GM12872 (cell line): ENCODE results near the gene HPCA.
A peak's percentile ranks its signal among the peaks of the same experiment; 100 is the strongest.

Experiments
- TF ChIP-seq, protein P1 (sequence below): IDR thresholded peaks from 3 replicates; pipeline ENCODE4 v1.5.1; 2011; ENCODE audit warnings: low read depth, mild to moderate bottlenecking, low read length, moderate library complexity; ENCODE audit not compliant: insufficient read depth

HPCA gene

DNA sequence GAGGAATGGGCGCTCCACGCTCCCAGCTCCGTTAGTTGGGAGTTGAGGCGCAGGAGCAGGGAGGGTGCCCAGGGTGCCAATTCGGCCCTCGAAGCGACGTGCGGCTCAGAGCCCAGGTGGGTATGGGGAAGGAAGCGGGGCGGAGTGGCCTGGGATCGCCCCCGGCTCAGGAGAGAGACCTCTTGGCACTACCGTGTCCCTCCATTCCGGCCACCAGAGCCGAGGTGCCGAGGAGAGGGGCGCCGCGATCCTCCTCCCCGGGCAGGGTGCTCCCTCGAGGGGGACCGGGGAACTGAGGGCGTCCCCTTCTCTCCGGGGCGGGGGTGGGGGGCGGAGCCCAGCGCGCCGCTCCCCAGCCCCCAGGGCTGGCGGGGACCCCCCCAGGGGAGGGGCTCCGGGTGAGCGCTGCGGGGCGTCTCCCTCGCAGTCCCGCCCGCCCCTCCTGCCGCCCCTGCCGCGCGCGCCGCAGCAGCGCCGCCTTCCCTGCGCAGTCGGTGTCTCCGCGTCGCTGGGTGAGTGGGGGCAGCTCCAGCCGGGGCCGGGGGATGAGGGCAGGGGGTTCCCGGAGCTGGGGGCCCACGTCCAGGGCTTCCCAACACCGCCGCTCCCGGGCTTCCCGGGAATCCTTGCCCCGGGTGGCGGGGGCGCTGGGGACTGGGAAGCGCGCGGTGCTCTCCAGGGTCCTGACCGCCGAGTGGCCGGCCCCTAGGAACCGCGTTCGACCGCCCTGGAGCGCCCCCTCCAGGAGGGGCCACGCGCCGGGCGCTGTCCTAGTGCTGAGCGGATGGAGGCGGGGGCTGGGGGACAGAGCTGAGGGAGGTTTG lies at the start of gene HPCA:
Gene HPCA, plus strand, starts transcription at position 488 of the 824 bp plus-strand sequence. CDS start 2,408 bp downstream, outside the sequence.
- TF ChIP-seq, protein P1, sequence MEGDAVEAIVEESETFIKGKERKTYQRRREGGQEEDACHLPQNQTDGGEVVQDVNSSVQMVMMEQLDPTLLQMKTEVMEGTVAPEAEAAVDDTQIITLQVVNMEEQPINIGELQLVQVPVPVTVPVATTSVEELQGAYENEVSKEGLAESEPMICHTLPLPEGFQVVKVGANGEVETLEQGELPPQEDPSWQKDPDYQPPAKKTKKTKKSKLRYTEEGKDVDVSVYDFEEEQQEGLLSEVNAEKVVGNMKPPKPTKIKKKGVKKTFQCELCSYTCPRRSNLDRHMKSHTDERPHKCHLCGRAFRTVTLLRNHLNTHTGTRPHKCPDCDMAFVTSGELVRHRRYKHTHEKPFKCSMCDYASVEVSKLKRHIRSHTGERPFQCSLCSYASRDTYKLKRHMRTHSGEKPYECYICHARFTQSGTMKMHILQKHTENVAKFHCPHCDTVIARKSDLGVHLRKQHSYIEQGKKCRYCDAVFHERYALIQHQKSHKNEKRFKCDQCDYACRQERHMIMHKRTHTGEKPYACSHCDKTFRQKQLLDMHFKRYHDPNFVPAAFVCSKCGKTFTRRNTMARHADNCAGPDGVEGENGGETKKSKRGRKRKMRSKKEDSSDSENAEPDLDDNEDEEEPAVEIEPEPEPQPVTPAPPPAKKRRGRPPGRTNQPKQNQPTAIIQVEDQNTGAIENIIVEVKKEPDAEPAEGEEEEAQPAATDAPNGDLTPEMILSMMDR: peak; percentile 47; the same call in 2 of the 3 replicates

DNA sequence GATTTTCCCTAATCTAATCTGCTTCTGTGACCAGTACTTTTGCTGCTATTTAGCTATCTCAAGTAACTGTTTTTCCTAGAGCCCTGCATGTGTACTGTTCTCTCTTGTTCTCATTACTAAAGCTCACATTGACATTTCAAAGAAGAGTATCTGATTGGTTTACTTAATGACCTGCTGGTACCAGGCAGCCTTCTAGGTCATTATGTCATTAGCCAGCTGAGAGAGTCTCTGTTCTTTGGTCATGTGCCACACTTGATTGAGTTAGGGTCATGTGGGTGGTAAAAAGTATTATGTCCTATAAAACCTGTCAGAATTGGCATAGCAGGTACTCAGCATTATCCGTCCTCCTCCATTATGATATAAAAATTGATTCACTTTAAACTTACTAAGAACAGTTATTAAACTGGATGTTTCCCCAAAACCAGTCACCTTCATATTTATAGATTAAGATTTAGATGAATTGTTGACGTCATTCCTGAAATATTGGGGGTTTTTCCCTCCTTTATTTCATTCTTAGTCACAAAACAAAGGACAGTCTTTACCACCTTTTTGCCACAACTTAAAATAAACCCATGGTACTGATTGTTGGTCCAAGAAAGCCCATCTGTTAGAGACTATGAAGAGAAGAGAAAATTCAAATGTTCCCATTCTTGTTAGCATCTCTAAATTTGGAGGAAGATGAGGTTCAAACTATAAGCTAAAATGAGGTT lies 37.8 kb upstream of the HPCA start:
- TF ChIP-seq, protein P1: no peak

DNA sequence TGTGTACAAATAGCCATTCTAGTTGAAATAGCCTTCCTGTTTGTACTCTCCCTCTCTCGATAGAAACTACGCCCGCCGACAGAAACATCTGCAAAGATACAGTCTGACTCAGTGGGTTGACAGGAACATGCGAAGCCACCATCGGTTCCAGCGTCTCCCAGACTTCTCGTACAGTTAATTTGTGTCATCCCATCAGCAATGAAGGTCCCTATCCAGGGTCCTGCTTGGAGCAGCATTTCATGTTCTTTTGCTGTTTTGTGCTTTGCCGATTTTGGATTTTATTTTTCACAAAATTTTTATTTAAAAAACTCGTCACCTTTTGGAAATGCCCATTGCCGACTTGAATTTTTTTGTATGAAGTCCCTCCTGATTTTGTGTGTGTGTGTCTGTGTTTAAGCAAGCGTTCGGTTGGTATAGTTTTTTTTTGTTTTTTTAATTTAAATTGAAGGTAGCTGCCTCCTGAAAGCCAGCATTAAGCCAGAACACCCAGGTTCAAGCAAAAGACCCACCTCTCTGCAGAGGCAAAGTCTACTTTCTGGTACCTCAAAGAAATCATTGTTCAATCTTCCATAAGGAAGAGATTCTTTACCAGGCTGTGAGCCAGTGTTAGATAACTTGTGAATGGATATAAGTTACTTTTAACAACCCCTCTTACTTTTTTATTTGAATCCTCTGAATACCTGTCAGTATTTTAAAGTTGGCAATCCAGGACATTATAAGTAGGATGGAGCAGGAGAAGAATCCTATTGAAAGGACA lies 30.3 kb upstream of the HPCA start:
- TF ChIP-seq, protein P1: no peak

DNA sequence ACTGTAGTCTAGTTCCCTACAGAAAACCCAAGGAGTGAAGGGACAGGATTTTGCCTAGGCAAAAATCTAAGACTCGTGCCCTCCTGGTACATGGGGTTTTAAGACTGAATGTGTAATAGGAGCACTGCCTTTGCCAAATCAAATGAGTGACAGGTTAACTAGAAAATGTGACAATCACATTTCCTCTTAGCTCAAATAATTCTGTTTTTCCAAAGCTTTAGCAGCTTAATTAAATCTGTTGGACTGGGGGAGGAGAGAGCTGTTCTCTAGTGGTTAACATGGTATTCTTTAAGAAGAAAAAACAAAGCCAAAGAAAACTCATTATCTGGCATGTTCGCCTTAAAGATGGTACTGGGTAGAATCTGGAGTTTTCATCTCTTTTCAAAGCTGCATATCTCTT lies 28.2 kb upstream of the HPCA start:
- TF ChIP-seq, protein P1: no peak

DNA sequence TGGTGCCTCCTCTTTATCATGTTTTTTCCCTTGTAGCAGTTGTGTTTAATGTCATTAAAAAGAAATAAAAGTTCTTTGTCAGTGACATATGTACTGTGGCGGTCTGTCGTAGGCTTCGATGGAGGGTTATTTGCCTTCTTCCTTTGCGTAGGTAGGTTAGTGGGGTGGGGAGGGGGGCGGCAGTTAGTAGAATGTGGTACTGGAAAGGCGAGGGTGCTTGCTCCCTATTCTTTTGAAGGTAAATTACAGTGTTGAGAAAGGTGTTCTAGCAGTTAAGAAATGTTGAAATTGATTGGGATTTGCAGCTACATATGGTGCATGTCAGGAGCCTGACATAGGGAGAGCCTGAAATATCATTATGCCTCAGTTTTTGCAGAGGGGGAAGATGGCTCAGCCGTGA lies 27.5 kb upstream of the HPCA start:
- TF ChIP-seq, protein P1: no peak

DNA sequence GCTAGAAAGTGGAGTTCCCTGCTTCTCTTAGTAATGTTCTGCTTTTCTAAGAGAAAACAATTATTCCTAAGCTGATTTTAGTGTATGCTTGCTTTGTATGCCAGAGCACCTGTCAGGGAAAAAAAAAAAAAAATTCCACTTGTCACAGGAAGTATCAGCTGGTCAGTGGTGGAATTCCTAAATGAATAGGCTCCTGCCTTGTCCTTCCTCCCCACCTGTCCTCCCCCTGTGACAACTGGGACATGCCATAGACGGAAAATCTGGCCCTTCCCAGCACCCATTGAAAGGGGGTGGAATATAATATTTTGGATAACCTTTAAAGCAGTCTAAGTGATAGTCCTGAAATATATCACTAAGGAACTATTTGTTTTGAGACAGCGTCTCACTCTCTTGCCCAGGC lies 26.4 kb upstream of the HPCA start:
- TF ChIP-seq, protein P1: no peak

DNA sequence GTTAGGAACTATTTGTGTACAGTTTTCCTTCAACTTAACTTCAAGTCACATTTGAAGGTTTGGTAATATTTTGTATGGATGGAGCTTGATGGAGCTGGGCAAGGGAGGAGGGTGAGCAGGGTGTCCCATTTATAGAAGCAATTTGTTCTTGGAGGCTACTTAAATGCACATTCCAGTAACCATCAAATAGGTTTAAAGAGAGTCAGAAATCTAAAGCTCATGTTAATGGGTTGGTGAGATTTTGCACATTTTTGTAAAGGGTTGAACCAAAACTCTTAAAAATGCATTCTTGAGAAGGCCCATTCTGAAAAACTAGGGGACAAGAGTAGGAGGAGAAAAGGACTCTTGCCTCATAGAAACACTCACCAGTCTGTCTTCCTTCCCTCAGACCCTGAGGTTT lies 25.7 kb upstream of the HPCA start:
- TF ChIP-seq, protein P1: no peak
